Adipose tissue (tissue), 3 donors: ENCODE results near the gene SOCS7. TPM values are rescaled to one million over a fixed set of nuclear protein-coding genes. Genes with fewer than 3 reads are reported as not detected.

Source experiments
- H3K27ac ChIP-seq: one replicate; pipeline ENCODE4 v1.5.1; 2013; ENCODE audit warnings: low read depth, low read length
- WGBS, 3 donors: extraction: QIAGEN DNeasy Blood & Tissue Kit; methylation state at CpG; one replicate each; pipeline ENCODE4 v1.1.7; 2013; 5-methylcytosine and 5-hydroxymethylcytosine counted together
- polyA plus RNA-seq, 3 donors: library from polyadenylated mRNA; stranded (reverse); fragments of 200-250 nt; gene quantifications; one replicate each; pipeline ENCODE4 v1.2.3, GENCODE V29; 2013
- donor health status: healthy with polysubstance abuse.
- donor health status: Bipolar disorder and iron deficiency.
- donor health status: healthy.

SOCS7 gene
- polyA plus RNA-seq, 3 donors: 4.9 to 9.7 (median 6.3) TPM

DNA sequence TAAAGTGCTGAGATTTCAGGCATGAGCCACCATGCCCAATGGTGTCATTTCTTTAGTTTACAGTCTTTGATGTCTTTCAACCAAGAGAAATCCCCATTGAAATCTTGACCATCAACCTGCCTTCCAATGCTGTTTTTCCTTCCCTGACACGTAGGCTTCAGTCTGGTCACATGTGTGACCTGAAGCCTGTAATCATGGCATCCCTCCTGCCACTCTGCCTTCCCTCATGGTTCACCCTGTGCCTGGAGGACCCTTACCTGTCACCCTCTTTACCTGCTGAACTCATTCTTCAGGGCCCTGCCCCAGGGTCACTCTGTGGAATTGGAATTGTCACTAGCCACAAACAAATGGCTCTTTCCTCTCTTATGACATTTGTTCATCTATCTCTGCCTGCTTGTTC lies 58.6 kb downstream of the SOCS7 start:
- no peak overlapping the region for H3K27ac ChIP-seq
- WGBS, 3 donors: 61 to 69% (median 64%) methylated on average over 1 of the region's 1 CpG

GRCh38 chr17:38415250-38416194 lies 63.9 kb downstream of the SOCS7 start:
- H3K27ac ChIP-seq: no peak overlapping the region
- WGBS, 3 donors: 21 to 31% (median 27%) methylated on average over 22 of the region's 22 CpGs

- no peak overlapping the region for H3K27ac ChIP-seq
- 63 to 72% (median 69%) methylated on average over 1 of the region's 1 CpG for WGBS, 3 donors
These were observed 65.2 kb downstream of the SOCS7 start for GRCh38 chr17:38416840-38417209.

DNA sequence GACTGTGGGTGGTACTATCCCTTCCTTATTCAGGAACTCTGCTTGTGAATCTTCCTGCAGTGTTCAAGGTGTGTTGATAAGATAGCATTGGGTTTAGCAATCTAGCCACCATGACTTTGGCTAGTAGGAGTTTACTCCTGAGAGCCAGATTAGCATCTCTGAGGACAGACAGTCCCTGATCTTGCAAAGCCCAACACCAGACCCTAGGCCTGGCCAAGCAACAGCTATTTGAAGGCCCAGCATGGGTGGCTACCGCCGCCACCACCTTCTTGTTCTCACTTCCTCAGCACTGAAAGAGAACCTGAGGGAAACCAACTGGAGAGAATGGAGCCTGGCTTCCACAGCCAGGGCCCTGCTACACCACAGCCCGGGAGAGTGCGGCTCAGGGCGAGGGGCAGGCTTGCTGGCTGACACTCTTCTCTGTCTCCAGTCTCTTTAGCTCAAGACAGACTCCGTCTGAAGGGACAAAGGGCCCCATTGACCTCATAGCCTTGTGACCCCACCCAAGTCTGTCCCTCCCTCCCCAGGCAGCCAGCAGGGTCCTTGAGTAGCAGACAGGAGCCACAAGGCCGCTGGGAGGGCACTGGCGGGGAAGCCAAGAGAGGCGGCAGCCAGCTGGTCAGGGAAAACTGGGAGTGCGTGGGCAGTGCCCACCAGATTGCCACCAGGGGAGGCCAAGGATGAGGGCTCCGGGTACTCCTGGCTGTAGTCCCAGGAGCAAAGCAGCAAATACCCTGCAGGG lies 65.7 kb downstream of the SOCS7 start:
- no peak overlapping the region for H3K27ac ChIP-seq
- 71 to 78% (median 76%) methylated on average over 11 of the region's 11 CpGs for WGBS, 3 donors

GRCh38 chr17:38418062-38418692 lies 66.5 kb downstream of the SOCS7 start:
- WGBS, 3 donors: 86 to 89% (median 88%) methylated on average over 7 of the region's 7 CpGs
- no peak overlapping the region for H3K27ac ChIP-seq

DNA sequence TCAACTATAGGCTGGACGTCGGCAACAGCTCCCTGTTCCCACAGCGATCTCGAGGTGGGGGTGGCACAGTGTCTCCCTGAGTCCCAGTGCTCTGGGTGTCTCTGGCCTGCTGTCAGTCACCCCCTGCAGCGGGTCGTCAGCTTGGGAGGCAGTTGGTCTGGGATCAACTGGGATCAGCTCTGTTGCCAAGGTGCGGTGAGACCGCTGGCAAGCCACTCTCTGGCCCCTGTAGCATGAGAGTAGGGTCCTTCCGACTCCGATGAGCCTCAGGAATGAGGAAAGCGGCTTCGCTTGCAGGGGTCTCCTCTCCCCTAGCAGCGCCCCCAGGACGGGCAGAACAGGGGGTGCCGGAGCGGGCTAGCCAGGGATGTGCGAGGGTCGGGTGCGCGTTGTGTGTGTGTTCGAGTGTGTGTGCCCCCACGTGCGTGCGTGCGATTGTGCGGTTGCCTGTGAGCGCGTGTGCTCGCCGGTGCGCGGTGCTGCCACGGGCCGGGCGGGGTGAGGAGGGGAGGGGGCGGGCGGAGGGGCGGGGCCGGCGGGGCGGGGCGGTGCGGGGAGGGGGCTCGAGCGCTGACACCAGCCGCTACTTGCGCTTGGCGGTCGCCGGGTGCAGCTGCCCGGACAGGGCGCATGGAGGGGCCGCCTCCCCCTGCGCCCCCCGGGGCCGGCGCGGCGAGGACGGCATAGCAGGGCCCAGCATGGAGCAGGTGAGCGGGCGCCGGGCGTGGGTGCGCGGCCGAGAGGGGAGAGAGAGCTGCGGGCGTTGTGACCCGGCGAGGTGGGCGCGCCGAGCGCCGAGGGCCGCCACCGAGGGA lies 67.3 kb downstream of the SOCS7 start:
- 4 to 6% (median 4%) methylated on average over 39 to 75 of the region's 78 CpGs for WGBS, 3 donors
- no peak overlapping the region for H3K27ac ChIP-seq

GRCh38 chr17:38419508-38419981 lies 67.9 kb downstream of the SOCS7 start:
- no peak overlapping the region for H3K27ac ChIP-seq
- 4 to 15% (median 15%) methylated on average over 8 to 10 of the region's 10 CpGs for WGBS, 3 donors

- 76 to 89% (median 83%) methylated on average over 6 of the region's 6 CpGs for WGBS, 3 donors
- no peak overlapping the region for H3K27ac ChIP-seq
These were observed 68.9 kb downstream of the SOCS7 start for GRCh38 chr17:38420518-38420917.

DNA sequence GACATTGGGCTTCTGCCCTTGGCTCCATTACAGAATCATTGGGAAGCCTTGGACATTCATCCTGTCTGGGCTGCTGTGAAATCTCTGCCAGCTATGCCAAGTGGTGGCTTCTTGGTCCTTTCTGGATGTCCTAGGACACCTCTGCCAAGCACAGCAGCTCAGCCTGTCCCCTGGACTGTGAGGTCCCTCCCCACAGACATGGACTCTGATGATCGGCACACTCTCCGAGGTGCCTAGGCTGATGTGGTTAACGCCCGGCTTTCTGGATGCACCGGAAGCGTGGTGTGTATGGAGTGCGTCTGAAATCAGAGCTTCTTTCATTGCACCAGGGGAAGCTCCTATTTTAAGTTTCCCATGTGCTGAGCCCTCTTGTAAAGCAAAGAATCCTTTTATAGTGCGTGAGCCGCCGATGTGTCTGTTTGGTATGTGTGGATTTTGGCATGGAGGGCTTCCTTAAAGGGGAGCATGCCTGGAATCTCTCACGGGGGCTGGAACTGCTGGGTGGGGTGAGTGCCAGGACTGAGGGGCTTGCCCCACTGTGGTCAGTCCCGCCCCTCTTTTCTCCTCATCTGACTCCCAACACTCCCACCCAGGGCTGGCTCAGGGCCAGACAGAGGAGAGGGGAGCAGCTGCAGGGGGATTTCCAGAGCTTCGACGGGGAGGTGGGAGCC lies 69.7 kb downstream of the SOCS7 start:
- no peak overlapping the region for H3K27ac ChIP-seq
- WGBS, 3 donors: 28 to 32% (median 31%) methylated on average over 13 to 14 of the region's 14 CpGs

GRCh38 chr17:38421871-38422827 lies 70.5 kb downstream of the SOCS7 start:
- WGBS, 3 donors: 48 to 77% (median 75%) methylated on average over 17 of the region's 17 CpGs
- no peak overlapping the region for H3K27ac ChIP-seq

DNA sequence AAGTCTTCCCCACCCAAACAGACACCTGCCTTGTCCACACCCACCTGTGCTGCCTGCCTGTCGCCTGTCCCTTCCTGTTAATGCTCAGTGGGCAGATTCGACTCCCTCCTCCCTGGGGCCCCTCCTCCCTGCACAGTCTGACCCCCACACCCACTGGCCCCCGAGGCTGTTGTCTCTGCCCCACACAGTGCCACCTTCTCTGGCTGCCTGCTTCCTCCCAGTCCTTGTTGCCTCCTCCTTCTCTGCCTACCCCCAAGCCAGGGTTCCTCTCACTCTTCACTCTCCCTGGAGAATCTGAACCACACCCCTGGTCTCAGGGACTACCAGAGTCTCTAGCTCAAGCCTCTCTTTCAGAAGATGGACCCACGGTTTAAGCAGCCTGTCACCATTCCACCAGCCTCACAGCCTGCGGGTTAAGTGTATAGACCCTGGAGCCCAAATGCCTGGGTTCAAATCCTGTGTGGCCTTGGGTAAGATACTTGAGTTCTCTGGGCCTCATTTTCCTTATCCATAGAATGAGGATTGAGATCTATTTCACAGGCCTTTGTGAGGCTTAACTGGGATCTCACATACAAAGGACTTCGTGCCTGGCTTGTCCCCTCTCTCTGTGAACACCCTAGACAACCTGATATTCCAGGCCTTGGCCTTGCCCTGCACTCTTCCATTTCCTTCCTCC lies 72.8 kb downstream of the SOCS7 start:
- WGBS, 3 donors: 61 to 67% (median 62%) methylated on average over 6 of the region's 6 CpGs
- no peak overlapping the region for H3K27ac ChIP-seq

DNA sequence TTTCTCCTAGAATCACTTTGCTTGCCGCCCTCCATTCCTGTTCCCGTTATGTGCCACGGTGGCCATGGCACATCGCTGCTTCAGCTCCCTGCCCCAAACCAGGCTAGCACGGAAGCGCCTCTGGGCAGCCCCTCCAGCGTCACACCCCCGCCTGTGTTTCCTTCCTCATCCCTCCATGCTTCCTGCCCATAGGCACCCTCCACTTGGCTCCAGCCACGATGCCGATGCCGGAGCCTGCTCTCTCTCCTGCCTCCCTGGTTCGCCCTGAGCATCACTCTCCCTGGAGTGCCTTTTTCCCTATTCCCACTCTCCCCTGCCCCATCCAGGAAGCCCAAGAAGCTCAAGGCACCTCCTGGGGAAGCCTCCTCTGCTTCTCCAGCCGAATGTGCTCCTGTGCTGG lies 73.4 kb downstream of the SOCS7 start:
- 38 to 75% (median 40%) methylated on average over 13 of the region's 13 CpGs for WGBS, 3 donors
- H3K27ac ChIP-seq: no peak overlapping the region

GRCh38 chr17:38425744-38426143 lies 74.1 kb downstream of the SOCS7 start:
- no peak overlapping the region for H3K27ac ChIP-seq
- WGBS, 3 donors: 31 to 48% (median 37%) methylated on average over 9 of the region's 9 CpGs

DNA sequence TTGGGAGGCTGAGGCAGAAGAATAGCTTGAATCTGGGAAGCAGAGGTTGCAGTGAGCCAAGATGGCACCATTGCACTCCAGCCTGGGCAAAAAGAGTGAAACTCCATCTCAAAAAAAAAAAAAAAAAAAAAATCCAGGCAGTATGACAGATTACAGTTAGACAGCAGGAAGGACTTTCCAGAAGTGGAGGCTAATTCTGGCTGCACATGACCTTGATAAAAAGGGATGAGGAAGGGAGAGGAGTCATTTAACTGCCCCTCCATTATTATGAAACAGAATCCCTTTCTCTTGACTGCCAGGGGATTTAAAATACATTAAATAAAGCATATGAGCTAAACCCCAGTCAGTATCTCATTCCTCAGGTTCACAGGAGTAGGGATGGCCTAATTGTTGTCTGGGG lies 74.8 kb downstream of the SOCS7 start:
- H3K27ac ChIP-seq: no peak overlapping the region

GRCh38 chr17:38427160-38427949 lies 75.7 kb downstream of the SOCS7 start:
- no peak overlapping the region for H3K27ac ChIP-seq
- 58 to 69% (median 66%) methylated on average over 7 of the region's 7 CpGs for WGBS, 3 donors
